ENCODE measurements around the gene TMEM40.
A peak's percentile ranks its signal among the peaks of the same experiment; 100 is the strongest.

TMEM40 gene

DNA sequence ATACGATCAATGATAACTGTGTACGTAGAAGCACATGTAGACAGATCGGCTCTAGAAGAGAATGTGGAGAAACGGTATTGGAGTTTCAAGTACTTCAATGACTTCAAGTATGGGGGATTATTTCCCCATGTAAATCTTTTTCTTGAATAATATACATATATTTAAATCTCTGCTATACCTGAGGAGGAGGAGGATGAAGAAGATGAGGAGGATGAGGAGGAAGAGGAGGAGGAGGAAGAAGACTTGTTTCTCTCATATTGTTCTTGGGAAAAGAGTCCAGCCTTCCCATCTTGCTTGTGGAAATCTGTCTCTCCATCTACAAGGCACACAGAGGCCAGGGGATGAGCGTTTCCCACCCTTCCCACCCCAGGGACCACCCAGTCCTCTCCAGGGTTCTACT is 10.6 kb downstream of the TMEM40 start:
- Histone ChIP-seq H2BK15ac (ENCODE audit: low read length) (no peak overlapping the region), H3K4ac (ENCODE audit: low read length) (no peak overlapping the region), H4K8ac (ENCODE audit: low read depth, low read length) (no peak overlapping the region), H3K4me3 (ENCODE audit: low read length in 2 of 2) (no peak overlapping the region), H2AFZ (ENCODE audit: low read length) (no peak overlapping the region), H3K4me2 (ENCODE audit: insufficient read depth, low read length, poor library complexity, severe bottlenecking) (no peak overlapping the region), H2BK5ac (ENCODE audit: low read length) (no peak overlapping the region), H3K79me1 (ENCODE audit: low read depth, low read length) (no peaks in the 10 kb centered on the region), H2AK5ac (ENCODE audit: low read depth, low read length) (no peak overlapping the region), H3K36me3 (replicated peaks in 1 of 2; ENCODE audit: control insufficient read depth in 2 of 2, insufficient read depth in 2 of 2, low read length in 2 of 2) (no peaks in the 10 kb centered on the region), H3K4me1 (ENCODE audit: control insufficient read depth in 2 of 2, insufficient read depth in 1 of 2, low read depth in 1 of 2, low read length in 2 of 2) (peaks cover 0 to 4% of the 10 kb centered on the region in 2 donors), H3K27ac (replicated peaks; ENCODE audit: low read length) (no peak overlapping the region), H4K91ac (ENCODE audit: low read depth, low read length, poor library complexity) (no peak overlapping the region), H3K23ac (ENCODE audit: low read depth, low read length, poor library complexity) (no peak overlapping the region), H3K18ac (ENCODE audit: low read length) (no peak overlapping the region), H3K14ac (ENCODE audit: low read length) (no peak overlapping the region), H2BK12ac (ENCODE audit: low read length) (no peak overlapping the region), H2BK120ac (ENCODE audit: low read depth, low read length) (no peak overlapping the region), H3K9ac (ENCODE audit: low read depth, low read length, poor library complexity) (no peak overlapping the region), H3K27me3 (ENCODE audit: control insufficient read depth in 3 of 3, insufficient read depth in 3 of 3, low read depth in 1 of 3, low read length in 3 of 3) (peaks cover 0 to 9% (median 0%) of the 10 kb centered on the region in 3 experiments), H3K9me3 (replicated peaks in 1 of 2; ENCODE audit: control insufficient read depth in 2 of 2, insufficient read depth in 1 of 2, low read depth in 1 of 2, low read length in 2 of 2) (peaks cover 0 to 3% of the 10 kb centered on the region in 2 donors)
- no peak for DNase-seq (ENCODE audit: low spot score)
- no CpG with 5 or more reads among the region's 5 CpGs for WGBS, 2 donors (ENCODE audit: extremely low coverage in 2 of 2, insufficient read length in 2 of 2, insufficient replicate concordance in 1 of 2)

GRCh38 chr3:12746419-12746818 is 12.6 kb downstream of the TMEM40 start:
- Histone ChIP-seq H3K27me3 (ENCODE audit: control insufficient read depth in 3 of 3, insufficient read depth in 3 of 3, low read depth in 1 of 3, low read length in 3 of 3) (peaks cover 0 to 9% (median 0%) of the 10 kb centered on the region in 3 experiments), H2BK5ac (ENCODE audit: low read length) (no peak overlapping the region), H3K18ac (ENCODE audit: low read length) (no peak overlapping the region), H4K8ac (ENCODE audit: low read depth, low read length) (no peak overlapping the region), H3K23ac (ENCODE audit: low read depth, low read length, poor library complexity) (no peak overlapping the region), H3K36me3 (replicated peaks in 1 of 2; ENCODE audit: control insufficient read depth in 2 of 2, insufficient read depth in 2 of 2, low read length in 2 of 2) (no peaks in the 10 kb centered on the region), H2BK12ac (ENCODE audit: low read length) (no peak overlapping the region), H3K27ac (replicated peaks; ENCODE audit: low read length) (no peak overlapping the region), H3K9me3 (replicated peaks in 1 of 2; ENCODE audit: control insufficient read depth in 2 of 2, insufficient read depth in 1 of 2, low read depth in 1 of 2, low read length in 2 of 2) (peaks cover 0 to 3% of the 10 kb centered on the region in 2 donors), H4K91ac (ENCODE audit: low read depth, low read length, poor library complexity) (no peak overlapping the region), H2AFZ (ENCODE audit: low read length) (peak overlapping the region; percentile 21), H2BK15ac (ENCODE audit: low read length) (peak overlapping the region; percentile 10), H2AK5ac (ENCODE audit: low read depth, low read length) (no peak overlapping the region), H3K4me1 (ENCODE audit: control insufficient read depth in 2 of 2, insufficient read depth in 1 of 2, low read depth in 1 of 2, low read length in 2 of 2) (peaks cover 0 to 4% of the 10 kb centered on the region in 2 donors), H3K4ac (ENCODE audit: low read length) (no peak overlapping the region), H3K4me2 (ENCODE audit: insufficient read depth, low read length, poor library complexity, severe bottlenecking) (no peak overlapping the region), H3K79me1 (ENCODE audit: low read depth, low read length) (no peaks in the 10 kb centered on the region), H3K9ac (ENCODE audit: low read depth, low read length, poor library complexity) (no peak overlapping the region), H2BK120ac (ENCODE audit: low read depth, low read length) (no peak overlapping the region), H3K14ac (ENCODE audit: low read length) (no peak overlapping the region), H3K4me3 (ENCODE audit: low read length in 2 of 2) (no peak overlapping the region)
- no CpG with 5 or more reads among the region's 10 CpGs for WGBS, 2 donors (ENCODE audit: extremely low coverage in 2 of 2, insufficient read length in 2 of 2, insufficient replicate concordance in 1 of 2)
- DNase-seq (ENCODE audit: low spot score): no peak

GRCh38 chr3:12744326-12744725 is 14.7 kb downstream of the TMEM40 start:
- H3K4me3 ChIP-seq (ENCODE audit: low read length in 2 of 2): no peak overlapping the region
- no peak overlapping the region for H3K18ac ChIP-seq (ENCODE audit: low read length)
- H3K23ac ChIP-seq (ENCODE audit: low read depth, low read length, poor library complexity): no peak overlapping the region
- peaks cover 0 to under 1% of the 10 kb centered on the region in 2 donors for H3K9me3 ChIP-seq (replicated peaks in 1 of 2; ENCODE audit: control insufficient read depth in 2 of 2, insufficient read depth in 1 of 2, low read depth in 1 of 2, low read length in 2 of 2)
- no peak for DNase-seq (ENCODE audit: low spot score)
- no peak overlapping the region for H2BK5ac ChIP-seq (ENCODE audit: low read length)
- H3K27ac ChIP-seq (replicated peaks; ENCODE audit: low read length): no peak overlapping the region
- H3K36me3 ChIP-seq (replicated peaks in 1 of 2; ENCODE audit: control insufficient read depth in 2 of 2, insufficient read depth in 2 of 2, low read length in 2 of 2): no peaks in the 10 kb centered on the region
- H2BK120ac ChIP-seq (ENCODE audit: low read depth, low read length): no peak overlapping the region
- H3K9ac ChIP-seq (ENCODE audit: low read depth, low read length, poor library complexity): no peak overlapping the region
- no peak overlapping the region for H2BK12ac ChIP-seq (ENCODE audit: low read length)
- H3K4me1 ChIP-seq (ENCODE audit: control insufficient read depth in 2 of 2, insufficient read depth in 1 of 2, low read depth in 1 of 2, low read length in 2 of 2): peaks cover 0 to 4% of the 10 kb centered on the region in 2 donors
- no peak overlapping the region for H2AFZ ChIP-seq (ENCODE audit: low read length)
- WGBS, 2 donors (ENCODE audit: extremely low coverage in 2 of 2, insufficient read length in 2 of 2, insufficient replicate concordance in 1 of 2): no CpG with 5 or more reads among the region's 1 CpG
- no peak overlapping the region for H4K8ac ChIP-seq (ENCODE audit: low read depth, low read length)
- no peak overlapping the region for H2BK15ac ChIP-seq (ENCODE audit: low read length)
- H3K14ac ChIP-seq (ENCODE audit: low read length): no peak overlapping the region
- H3K27me3 ChIP-seq (ENCODE audit: control insufficient read depth in 3 of 3, insufficient read depth in 3 of 3, low read depth in 1 of 3, low read length in 3 of 3): peaks cover 0 to 9% (median 0%) of the 10 kb centered on the region in 3 experiments
- H3K4me2 ChIP-seq (ENCODE audit: insufficient read depth, low read length, poor library complexity, severe bottlenecking): no peak overlapping the region
- H4K91ac ChIP-seq (ENCODE audit: low read depth, low read length, poor library complexity): no peak overlapping the region
- H3K79me1 ChIP-seq (ENCODE audit: low read depth, low read length): no peaks in the 10 kb centered on the region
- no peak overlapping the region for H2AK5ac ChIP-seq (ENCODE audit: low read depth, low read length)
- H3K4ac ChIP-seq (ENCODE audit: low read length): no peak overlapping the region

DNA sequence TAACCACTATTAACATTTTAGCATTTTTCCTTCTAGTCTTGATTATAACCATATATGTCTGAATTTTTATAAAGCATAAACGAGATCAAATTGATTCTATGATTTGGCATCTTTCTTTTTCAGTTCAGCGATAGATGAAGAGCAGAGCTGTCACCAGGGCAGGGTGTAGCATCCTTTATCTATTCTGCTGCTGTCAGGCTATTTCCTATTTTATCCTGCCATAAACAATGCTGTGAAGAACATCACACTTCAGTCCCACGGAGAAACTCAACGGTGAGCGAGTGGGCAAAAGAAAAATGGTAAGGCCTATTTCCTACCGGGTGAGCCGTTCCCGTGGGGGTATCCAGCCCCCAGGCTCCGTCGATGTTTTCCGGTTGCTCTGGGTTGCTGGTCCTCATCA is 15.5 kb downstream of the TMEM40 start:
- Histone ChIP-seq H3K36me3 (replicated peaks in 1 of 2; ENCODE audit: control insufficient read depth in 2 of 2, insufficient read depth in 2 of 2, low read length in 2 of 2) (no peaks in the 10 kb centered on the region), H2BK12ac (ENCODE audit: low read length) (no peak overlapping the region), H3K27ac (replicated peaks; ENCODE audit: low read length) (no peak overlapping the region)

More for the DNA sequence above, 15.5 kb downstream of the TMEM40 start:
- no peak overlapping the region for H2BK120ac ChIP-seq (ENCODE audit: low read depth, low read length)
- H3K4me3 ChIP-seq (ENCODE audit: low read length in 2 of 2): no peak overlapping the region
- no CpG with 5 or more reads among the region's 11 CpGs for WGBS, 2 donors (ENCODE audit: extremely low coverage in 2 of 2, insufficient read length in 2 of 2, insufficient replicate concordance in 1 of 2)
- DNase-seq (ENCODE audit: low spot score): no peak
- no peak overlapping the region for H3K4me2 ChIP-seq (ENCODE audit: insufficient read depth, low read length, poor library complexity, severe bottlenecking)
- no peaks in the 10 kb centered on the region for H3K79me1 ChIP-seq (ENCODE audit: low read depth, low read length)
- no peak overlapping the region for H4K8ac ChIP-seq (ENCODE audit: low read depth, low read length)
- H2AK5ac ChIP-seq (ENCODE audit: low read depth, low read length): no peak overlapping the region
- no peak overlapping the region for H2AFZ ChIP-seq (ENCODE audit: low read length)
- no peak overlapping the region for H3K9ac ChIP-seq (ENCODE audit: low read depth, low read length, poor library complexity)
- no peak overlapping the region for H2BK15ac ChIP-seq (ENCODE audit: low read length)
- no peak overlapping the region for H4K91ac ChIP-seq (ENCODE audit: low read depth, low read length, poor library complexity)
- peaks cover 0 to 9% (median 0%) of the 10 kb centered on the region in 3 experiments for H3K27me3 ChIP-seq (ENCODE audit: control insufficient read depth in 3 of 3, insufficient read depth in 3 of 3, low read depth in 1 of 3, low read length in 3 of 3)
- no peak overlapping the region for H3K4ac ChIP-seq (ENCODE audit: low read length)
- H3K4me1 ChIP-seq (ENCODE audit: control insufficient read depth in 2 of 2, insufficient read depth in 1 of 2, low read depth in 1 of 2, low read length in 2 of 2): peaks cover 0 to 4% of the 10 kb centered on the region in 2 donors
- no peak overlapping the region for H2BK5ac ChIP-seq (ENCODE audit: low read length)
- H3K14ac ChIP-seq (ENCODE audit: low read length): no peak overlapping the region
- no peak overlapping the region for H3K18ac ChIP-seq (ENCODE audit: low read length)
- no peak overlapping the region for H3K23ac ChIP-seq (ENCODE audit: low read depth, low read length, poor library complexity)
- H3K9me3 ChIP-seq (replicated peaks in 1 of 2; ENCODE audit: control insufficient read depth in 2 of 2, insufficient read depth in 1 of 2, low read depth in 1 of 2, low read length in 2 of 2): no peaks in the 10 kb centered on the region
